Tibial artery (tissue), 4 donors: ENCODE data around the gene CCDC88B.

Source experiments
- DNase-seq, 2 donors: peaks; one replicate each; pipeline ENCODE4 v3.0.0-alpha.2; 2019
- H3K27ac ChIP-seq, 2 donors: fragments of 200-600 bp; sonication (generic) in 1 of 2; 1 replicate in 1 of 2; 2 replicates in 1 of 2; pipeline ENCODE4 v1.5.1; 2018 to 2019; ENCODE audit warnings: mild to moderate bottlenecking in 1 of 2
- H3K27me3 ChIP-seq, 2 donors: fragments of 200-600 bp; sonication (generic) in 1 of 2; one replicate each; pipeline versions ENCODE4 v1.5.1 to v1.6.0; 2016 to 2019
- H3K36me3 ChIP-seq, 3 donors: fragments of 200-600 bp; sonication (generic) in 2 of 3; one replicate each; pipeline ENCODE4 v1.5.1; 2016 to 2019; ENCODE audit warnings: mild to moderate bottlenecking in 2 of 3
- H3K4me1 ChIP-seq, 4 donors: fragments of 200-600 bp; sonication (generic) in 2 of 4; 1 replicate in 3 of 4; 2 replicates in 1 of 4; pipeline ENCODE4 v1.5.1; 2016 to 2019
- H3K4me3 ChIP-seq, 2 donors: fragments of 200-600 bp; sonication (generic) in 1 of 2; 1 replicate in 1 of 2; 2 replicates in 1 of 2; pipeline ENCODE4 v1.5.1; 2018 to 2019; ENCODE audit warnings: mild to moderate bottlenecking in 2 of 2
- H3K9me3 ChIP-seq, 3 donors: fragments of 200-600 bp; sonication (generic) in 1 of 3; one replicate each; pipeline ENCODE4 v1.5.1; 2016 to 2019
- intact Hi-C: fragments of 100-400 bp; cut with DNase I; formaldehyde crosslinking; loops from one replicate; pipeline ENCODE4 v1.15.0; 2023; ENCODE audit warnings: low total_unique reads
- TF ChIP-seq, protein P1 (sequence below), 2 experiments: fragments of 200-600 bp in 1 of 2; fragments of 450-650 bp in 1 of 2; IDR thresholded peaks; one replicate each; pipeline ENCODE4 v1.5.1; 2017 to 2019; ENCODE audit warnings: antibody characterized with exemption in 2 of 2, mild to moderate bottlenecking in 1 of 2, moderate library complexity in 1 of 2

CCDC88B gene

GRCh38 chr11:64349404-64349803 is 9.4 kb downstream of the CCDC88B start:
- no peak for DNase-seq
- no peaks in the 10 kb centered on the region for H3K36me3 ChIP-seq
- no peak overlapping the region for H3K4me3 ChIP-seq
- intact Hi-C loops: no loop called here
- TF ChIP-seq, protein P1, sequence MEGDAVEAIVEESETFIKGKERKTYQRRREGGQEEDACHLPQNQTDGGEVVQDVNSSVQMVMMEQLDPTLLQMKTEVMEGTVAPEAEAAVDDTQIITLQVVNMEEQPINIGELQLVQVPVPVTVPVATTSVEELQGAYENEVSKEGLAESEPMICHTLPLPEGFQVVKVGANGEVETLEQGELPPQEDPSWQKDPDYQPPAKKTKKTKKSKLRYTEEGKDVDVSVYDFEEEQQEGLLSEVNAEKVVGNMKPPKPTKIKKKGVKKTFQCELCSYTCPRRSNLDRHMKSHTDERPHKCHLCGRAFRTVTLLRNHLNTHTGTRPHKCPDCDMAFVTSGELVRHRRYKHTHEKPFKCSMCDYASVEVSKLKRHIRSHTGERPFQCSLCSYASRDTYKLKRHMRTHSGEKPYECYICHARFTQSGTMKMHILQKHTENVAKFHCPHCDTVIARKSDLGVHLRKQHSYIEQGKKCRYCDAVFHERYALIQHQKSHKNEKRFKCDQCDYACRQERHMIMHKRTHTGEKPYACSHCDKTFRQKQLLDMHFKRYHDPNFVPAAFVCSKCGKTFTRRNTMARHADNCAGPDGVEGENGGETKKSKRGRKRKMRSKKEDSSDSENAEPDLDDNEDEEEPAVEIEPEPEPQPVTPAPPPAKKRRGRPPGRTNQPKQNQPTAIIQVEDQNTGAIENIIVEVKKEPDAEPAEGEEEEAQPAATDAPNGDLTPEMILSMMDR (IDR thresholded peaks at IDR 0.05): no peak
- no peaks in the 10 kb centered on the region for H3K9me3 ChIP-seq
- H3K4me1 ChIP-seq: peaks cover 0 to 7% (median under 1%) of the 10 kb centered on the region in 4 donors
- H3K27ac ChIP-seq: no peak overlapping the region
- H3K27me3 ChIP-seq: no peaks in the 10 kb centered on the region

DNA sequence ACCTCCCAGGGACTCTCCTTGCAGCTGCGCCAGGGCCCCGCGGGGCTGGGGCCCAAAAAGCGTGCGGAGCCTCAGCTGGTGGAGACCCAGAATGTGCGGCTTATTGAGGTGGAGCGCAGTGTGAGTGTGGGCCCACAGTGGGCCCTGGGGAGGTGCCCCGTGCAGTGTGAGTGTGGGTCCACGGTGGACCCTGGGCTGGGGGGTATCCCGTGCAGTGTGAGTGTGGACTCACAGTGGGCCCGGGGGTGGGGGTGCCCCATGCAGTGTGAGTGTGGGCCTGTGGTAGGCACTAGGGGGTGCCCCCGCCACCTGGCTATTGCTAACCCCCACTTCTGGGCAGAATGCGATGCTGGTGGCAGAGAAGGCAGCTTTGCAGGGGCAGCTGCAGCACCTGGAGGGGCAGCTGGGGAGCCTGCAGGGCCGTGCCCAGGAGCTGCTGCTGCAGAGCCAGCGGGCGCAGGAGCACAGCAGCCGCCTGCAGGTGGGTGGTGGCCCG is 11.2 kb downstream of the CCDC88B start:
- Histone ChIP-seq H3K36me3 (no peaks in the 10 kb centered on the region), H3K27ac (no peak overlapping the region), H3K4me3 (no peak overlapping the region), H3K9me3 (no peaks in the 10 kb centered on the region), H3K27me3 (no peaks in the 10 kb centered on the region), H3K4me1 (peaks cover 0 to 19% (median 10%) of the 10 kb centered on the region in 4 donors)
- TF ChIP-seq, protein P1 (IDR thresholded peaks at IDR 0.05): no peak
- DNase-seq: no peak
- intact Hi-C loops: no loop called here

DNA sequence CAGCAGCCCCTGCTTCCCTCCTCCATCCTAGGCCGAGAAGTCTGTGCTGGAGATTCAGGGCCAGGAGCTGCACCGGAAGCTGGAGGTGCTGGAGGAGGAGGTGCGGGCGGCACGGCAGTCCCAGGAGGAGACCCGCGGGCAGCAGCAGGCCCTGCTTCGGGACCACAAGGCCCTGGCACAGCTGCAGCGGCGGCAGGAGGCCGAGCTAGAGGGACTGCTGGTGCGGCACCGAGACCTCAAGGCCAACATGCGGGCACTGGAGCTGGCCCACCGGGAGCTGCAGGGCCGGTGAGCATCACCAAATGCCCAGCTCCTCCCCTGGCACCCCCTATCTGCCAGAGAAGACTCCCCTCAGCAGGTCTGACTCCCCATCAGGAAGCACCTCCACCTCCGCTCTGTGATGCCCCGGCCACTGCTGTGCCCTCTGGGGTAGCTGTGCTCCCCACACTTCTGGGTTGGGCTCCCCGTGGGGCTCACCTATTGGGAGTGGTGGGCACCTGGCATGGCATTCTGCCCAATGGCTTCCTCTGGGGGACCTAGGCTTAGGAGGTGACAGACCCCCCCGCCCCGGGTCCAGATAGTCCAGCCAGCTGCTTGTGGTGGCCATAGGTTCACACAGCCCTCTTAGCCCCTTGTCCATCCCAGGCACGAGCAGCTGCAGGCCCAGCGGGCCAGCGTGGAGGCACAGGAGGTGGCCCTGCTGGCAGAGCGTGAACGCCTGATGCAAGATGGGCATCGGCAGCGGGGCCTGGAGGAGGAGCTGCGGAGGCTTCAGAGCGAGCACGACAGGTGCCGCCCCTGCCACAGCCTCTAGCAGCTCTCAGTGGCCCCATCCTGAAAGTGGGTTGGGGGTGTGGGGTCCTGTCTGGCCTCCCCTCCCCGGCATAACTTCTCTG is 12.3 kb downstream of the CCDC88B start:
- H3K27me3 ChIP-seq: no peaks in the 10 kb centered on the region
- TF ChIP-seq, protein P1 (IDR thresholded peaks at IDR 0.05): no peak
- no peak overlapping the region for H3K27ac ChIP-seq
- H3K4me3 ChIP-seq: no peak overlapping the region
- H3K36me3 ChIP-seq: no peaks in the 10 kb centered on the region
- peak in 1 of 2 donors; percentile 65 for DNase-seq
- H3K9me3 ChIP-seq: no peaks in the 10 kb centered on the region
- intact Hi-C loops: no loop called here
- H3K4me1 ChIP-seq: peaks cover 0 to 24% (median 12%) of the 10 kb centered on the region in 4 donors

DNA sequence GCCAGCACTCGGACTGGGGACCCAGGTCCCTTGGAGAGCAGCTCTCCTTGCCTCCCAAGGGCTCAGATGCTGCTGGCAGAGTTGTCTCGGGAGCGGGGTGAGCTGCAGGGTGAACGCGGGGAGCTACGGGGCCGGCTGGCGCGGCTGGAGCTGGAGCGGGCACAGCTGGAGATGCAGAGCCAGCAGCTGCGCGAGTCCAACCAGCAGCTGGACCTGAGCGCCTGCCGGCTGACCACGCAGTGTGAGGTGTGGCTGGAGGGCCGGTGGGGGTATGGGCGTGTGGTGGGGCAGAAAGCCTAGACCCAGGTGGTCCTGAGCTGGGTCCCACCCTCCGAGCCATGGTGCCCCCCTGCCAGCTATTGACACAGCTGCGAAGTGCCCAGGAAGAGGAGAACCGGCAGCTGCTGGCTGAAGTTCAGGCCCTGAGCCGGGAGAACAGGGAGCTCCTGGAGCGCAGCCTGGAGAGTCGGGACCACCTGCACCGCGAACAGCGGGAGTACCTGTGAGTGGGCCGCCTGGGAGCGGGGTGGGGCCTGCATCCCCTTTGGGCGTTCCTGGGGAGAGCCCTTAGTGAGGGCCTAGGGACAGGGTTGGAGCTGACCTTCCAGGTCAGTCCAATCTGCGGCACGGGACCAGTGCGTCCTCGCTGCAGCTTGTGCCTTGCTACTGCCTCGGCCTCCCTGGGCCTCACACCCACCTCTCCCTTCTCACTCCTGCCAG is 13.2 kb downstream of the CCDC88B start:
- peaks cover 0 to 29% (median 19%) of the 10 kb centered on the region in 4 donors for H3K4me1 ChIP-seq
- TF ChIP-seq, protein P1 (IDR thresholded peaks at IDR 0.05): no peak
- no peak overlapping the region for H3K27ac ChIP-seq
- H3K27me3 ChIP-seq: no peaks in the 10 kb centered on the region
- intact Hi-C loops: no loop called here
- H3K9me3 ChIP-seq: no peaks in the 10 kb centered on the region
- H3K4me3 ChIP-seq: no peak overlapping the region
- DNase-seq: peak in 1 of 2 donors; percentile 66
- no peaks in the 10 kb centered on the region for H3K36me3 ChIP-seq

DNA sequence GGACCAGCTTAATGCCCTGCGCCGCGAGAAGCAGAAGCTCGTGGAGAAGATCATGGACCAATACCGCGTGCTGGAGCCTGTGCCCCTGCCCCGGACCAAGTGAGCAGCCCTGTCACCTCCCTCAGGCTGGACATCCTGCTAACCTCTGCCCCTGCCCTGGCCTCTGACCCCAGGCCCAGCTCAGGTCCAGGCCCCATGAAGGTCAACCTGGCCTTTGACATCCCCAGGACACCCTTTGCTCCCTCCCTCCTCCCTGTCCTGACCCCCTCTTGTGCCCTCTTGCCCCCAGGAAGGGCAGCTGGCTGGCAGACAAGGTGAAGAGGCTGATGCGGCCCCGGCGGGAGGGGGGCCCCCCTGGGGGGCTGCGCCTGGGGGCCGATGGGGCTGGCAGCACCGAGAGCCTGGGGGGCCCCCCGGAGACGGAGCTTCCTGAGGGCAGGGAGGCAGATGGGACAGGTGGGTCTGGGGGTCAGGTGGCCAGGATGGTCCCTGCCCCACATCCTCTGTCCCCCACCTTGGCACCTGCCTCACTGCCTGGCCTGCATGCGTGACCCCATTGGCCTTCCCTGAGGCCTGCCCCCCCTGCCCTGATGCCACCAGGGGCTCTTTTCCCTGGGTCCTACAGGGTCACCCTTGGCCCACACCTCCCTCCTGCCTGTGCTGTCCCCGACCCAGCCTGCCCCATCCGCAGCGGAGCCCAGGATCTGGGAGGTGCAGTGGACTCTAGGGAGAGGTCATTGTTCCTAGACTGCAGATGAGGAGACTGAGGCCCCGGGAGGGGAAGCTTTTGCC is 13.9 kb downstream of the CCDC88B start:
- Histone ChIP-seq H3K27ac (no peak overlapping the region), H3K27me3 (no peaks in the 10 kb centered on the region), H3K4me1 (peaks cover 0 to 34% (median 23%) of the 10 kb centered on the region in 4 donors), H3K36me3 (no peaks in the 10 kb centered on the region), H3K4me3 (no peak overlapping the region), H3K9me3 (no peaks in the 10 kb centered on the region)
- TF ChIP-seq, protein P1 (IDR thresholded peaks at IDR 0.05): no peak
- DNase-seq: no peak
- intact Hi-C loops: loop anchor here (2.0 kb wide), 1 partner anchor 35 kb away; the partner anchor contains the start of gene PRDX5
